Activated naive CD8-positive, alpha-beta T cell (primary cell): ENCODE data around the gene ZNF800.

Experiments
- H3K27ac Mint-ChIP-seq: one replicate; pipeline ENCODE4 v1.8.0; 2021; ENCODE audit warnings: mixed read lengths
- H3K27me3 Mint-ChIP-seq: one replicate; pipeline ENCODE4 v1.8.0; 2021; ENCODE audit warnings: mixed read lengths
- H3K36me3 Mint-ChIP-seq: one replicate; pipeline ENCODE4 v1.8.0; 2021; ENCODE audit warnings: mixed read lengths
- H3K4me1 Mint-ChIP-seq: one replicate; pipeline ENCODE4 v1.8.0; 2021; ENCODE audit warnings: low read depth, mixed read lengths
- H3K4me3 Mint-ChIP-seq: one replicate; pipeline ENCODE4 v1.8.0; 2021; ENCODE audit warnings: mild to moderate bottlenecking, mixed read lengths
- H3K9me3 Mint-ChIP-seq: one replicate; pipeline ENCODE4 v1.8.0; 2021; ENCODE audit warnings: low read depth, mixed read lengths

Gene ZNF800

GRCh38 chr7:127379642-127380041 lies 12.9 kb downstream of the ZNF800 start:
- H3K36me3 Mint-ChIP-seq: peaks cover 8% of the 10 kb centered on the region
- no peaks in the 10 kb centered on the region for H3K27me3 Mint-ChIP-seq
- no peaks in the 10 kb centered on the region for H3K9me3 Mint-ChIP-seq
- peak overlapping the region; percentile 58 for H3K4me3 Mint-ChIP-seq
- peaks cover 84% of the 10 kb centered on the region for H3K4me1 Mint-ChIP-seq
- H3K27ac Mint-ChIP-seq: peak overlapping the region; percentile 67

DNA sequence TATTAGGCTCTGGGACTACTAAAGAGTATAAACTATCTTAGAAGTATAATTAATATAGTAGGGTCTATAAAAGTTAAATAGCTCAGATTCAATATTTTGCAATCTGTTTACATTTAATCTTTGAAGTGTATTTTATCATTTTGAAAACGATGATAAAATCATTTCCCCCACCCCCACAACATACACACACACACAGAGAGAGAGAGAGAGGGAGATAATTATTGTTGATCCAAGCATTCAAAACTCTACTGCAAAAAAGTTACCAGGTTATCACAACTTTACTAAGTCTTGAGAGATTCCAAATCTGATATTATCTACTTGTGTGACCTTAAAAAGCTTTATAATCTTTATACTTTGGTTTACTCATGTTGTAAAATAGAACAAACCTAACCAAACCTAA lies 14.0 kb downstream of the ZNF800 start:
- Mint-ChIP-seq H3K27ac (no peak overlapping the region), H3K4me3 (peak overlapping the region; percentile 38), H3K9me3 (no peaks in the 10 kb centered on the region), H3K4me1 (peaks cover 83% of the 10 kb centered on the region), H3K27me3 (no peaks in the 10 kb centered on the region), H3K36me3 (peaks cover 13% of the 10 kb centered on the region)

- H3K27ac Mint-ChIP-seq: no peak overlapping the region
- no peaks in the 10 kb centered on the region for H3K9me3 Mint-ChIP-seq
- H3K27me3 Mint-ChIP-seq: no peaks in the 10 kb centered on the region
- H3K36me3 Mint-ChIP-seq: peaks cover 13% of the 10 kb centered on the region
- H3K4me1 Mint-ChIP-seq: peaks cover 79% of the 10 kb centered on the region
- no peak overlapping the region for H3K4me3 Mint-ChIP-seq
Observed at GRCh38 chr7:127377425-127377824, 15.1 kb downstream of the ZNF800 start.

DNA sequence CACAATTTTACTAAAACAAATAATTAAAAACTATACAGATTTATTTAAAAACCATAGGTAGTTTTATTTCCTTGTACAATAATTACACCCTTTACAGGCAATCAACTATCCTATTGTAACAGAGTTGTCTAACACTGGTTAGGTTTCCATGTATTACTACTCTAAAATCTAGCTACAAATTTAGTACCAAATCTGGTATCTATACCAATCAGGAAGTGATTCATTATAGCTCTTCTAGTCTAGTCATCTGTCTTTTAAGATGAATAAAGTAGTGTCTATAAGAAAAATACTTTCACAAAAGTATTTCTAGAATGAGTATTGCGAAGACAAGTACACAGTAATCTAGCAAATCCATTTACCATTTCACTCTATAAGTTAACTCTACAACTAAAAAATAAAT lies 16.9 kb downstream of the ZNF800 start:
- Mint-ChIP-seq H3K27ac (no peak overlapping the region), H3K36me3 (peaks cover 13% of the 10 kb centered on the region), H3K4me1 (peaks cover 69% of the 10 kb centered on the region), H3K9me3 (no peaks in the 10 kb centered on the region), H3K4me3 (no peak overlapping the region), H3K27me3 (no peaks in the 10 kb centered on the region)

DNA sequence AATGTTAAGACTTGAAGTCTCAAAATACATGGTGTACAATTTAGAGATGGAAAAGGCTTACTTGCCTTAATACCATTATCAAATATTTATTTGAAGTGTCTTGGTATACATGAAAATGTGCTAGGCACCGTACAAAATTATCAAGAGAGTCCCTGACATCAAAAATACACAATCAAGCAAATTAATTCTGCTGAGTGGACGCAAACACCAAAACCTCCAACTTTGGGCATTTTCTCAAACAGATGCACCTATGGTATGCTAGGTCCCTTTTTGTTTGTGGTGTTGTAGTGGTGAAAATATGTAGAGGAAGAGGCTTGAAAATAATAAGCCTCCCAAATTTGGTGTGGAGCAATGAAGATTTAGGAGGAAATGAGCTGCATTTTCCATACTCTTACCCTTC lies 24.8 kb downstream of the ZNF800 start:
- H3K27me3 Mint-ChIP-seq: no peaks in the 10 kb centered on the region
- H3K36me3 Mint-ChIP-seq: peaks cover 13% of the 10 kb centered on the region
- H3K4me3 Mint-ChIP-seq: no peak overlapping the region
- no peak overlapping the region for H3K27ac Mint-ChIP-seq
- H3K9me3 Mint-ChIP-seq: no peaks in the 10 kb centered on the region
- peaks cover 48% of the 10 kb centered on the region for H3K4me1 Mint-ChIP-seq

DNA sequence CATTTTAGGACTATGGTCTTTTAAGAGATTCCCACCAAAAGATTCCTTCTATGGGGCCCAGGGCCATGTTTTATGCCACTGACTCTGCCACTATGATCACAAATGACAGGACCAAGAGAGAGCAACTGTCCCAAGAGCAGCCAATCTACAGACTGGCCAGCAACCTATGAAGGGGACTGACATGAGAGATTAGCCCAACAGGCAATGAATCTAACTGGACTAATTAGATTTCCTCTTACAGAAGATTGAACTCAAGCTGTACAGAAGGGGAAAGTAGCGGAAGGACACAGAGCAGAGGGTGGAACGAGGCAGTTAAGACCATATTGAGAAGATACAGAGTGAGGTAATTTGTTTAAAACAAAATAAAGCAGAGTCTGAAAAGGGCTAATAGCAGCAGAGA lies 25.8 kb downstream of the ZNF800 start:
- Mint-ChIP-seq H3K9me3 (no peaks in the 10 kb centered on the region), H3K4me3 (no peak overlapping the region), H3K36me3 (peaks cover 13% of the 10 kb centered on the region)

DNA sequence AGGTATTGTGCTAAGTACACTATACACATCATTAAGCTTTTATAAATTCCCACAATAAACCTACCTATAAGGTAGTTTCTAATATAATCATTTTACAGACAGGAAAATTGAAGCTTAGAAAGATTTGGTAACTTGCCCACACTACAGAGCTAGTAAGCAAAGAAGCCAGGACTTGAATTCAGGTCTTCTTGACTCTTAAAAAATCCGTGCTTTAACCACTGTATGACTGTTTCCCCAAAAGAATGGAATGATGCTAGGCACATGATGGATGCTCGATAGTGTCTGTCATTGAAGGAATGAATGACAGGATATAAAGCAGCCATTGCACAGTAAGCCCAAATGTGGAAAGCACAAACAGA lies 26.6 kb downstream of the ZNF800 start:
- Mint-ChIP-seq H3K36me3 (peaks cover 13% of the 10 kb centered on the region), H3K4me1 (peaks cover 42% of the 10 kb centered on the region), H3K9me3 (no peaks in the 10 kb centered on the region), H3K27ac (no peak overlapping the region), H3K4me3 (no peak overlapping the region), H3K27me3 (no peaks in the 10 kb centered on the region)

More for the DNA sequence above, 25.8 kb downstream of the ZNF800 start:
- H3K4me1 Mint-ChIP-seq: peaks cover 48% of the 10 kb centered on the region
- H3K27ac Mint-ChIP-seq: no peak overlapping the region
- no peaks in the 10 kb centered on the region for H3K27me3 Mint-ChIP-seq

DNA sequence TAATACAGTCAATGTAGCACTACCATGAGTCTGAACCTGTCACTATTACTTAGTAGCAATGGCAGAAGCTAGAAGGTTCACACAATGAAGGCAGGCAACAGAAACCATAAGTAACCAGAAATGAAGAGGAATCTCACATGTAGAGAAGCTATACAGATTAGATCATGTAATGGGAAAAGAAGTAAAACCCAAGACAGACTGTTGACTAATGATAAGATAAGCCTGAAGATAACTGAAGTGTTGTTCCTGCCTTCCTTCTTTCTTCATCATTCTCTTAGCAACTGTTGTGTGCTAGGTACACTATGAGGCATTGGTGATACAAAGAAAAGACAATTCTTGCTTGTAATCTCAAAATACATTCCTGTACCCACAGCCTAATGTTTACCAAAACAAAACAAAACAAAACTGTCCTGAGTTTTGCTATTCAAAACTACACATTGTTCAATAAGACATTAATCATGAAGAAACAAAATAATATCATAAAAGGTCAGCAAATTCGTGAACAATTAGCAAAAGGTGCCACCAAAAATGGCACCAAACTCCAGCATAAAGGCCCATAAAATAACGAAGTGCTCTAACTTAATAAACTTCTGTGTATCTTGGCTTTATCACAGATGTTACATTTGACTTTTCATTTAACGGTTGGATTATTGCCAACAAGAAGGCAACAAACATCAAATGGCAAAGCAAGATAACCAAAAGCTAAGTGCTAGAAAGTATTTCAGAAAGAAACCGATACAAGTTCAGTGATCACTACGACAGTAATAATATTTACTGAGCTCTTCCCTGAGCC lies 27.1 kb downstream of the ZNF800 start:
- Mint-ChIP-seq H3K4me3 (no peak overlapping the region), H3K4me1 (peaks cover 40% of the 10 kb centered on the region), H3K27me3 (no peaks in the 10 kb centered on the region), H3K9me3 (no peaks in the 10 kb centered on the region), H3K36me3 (peaks cover 13% of the 10 kb centered on the region), H3K27ac (no peak overlapping the region)

DNA sequence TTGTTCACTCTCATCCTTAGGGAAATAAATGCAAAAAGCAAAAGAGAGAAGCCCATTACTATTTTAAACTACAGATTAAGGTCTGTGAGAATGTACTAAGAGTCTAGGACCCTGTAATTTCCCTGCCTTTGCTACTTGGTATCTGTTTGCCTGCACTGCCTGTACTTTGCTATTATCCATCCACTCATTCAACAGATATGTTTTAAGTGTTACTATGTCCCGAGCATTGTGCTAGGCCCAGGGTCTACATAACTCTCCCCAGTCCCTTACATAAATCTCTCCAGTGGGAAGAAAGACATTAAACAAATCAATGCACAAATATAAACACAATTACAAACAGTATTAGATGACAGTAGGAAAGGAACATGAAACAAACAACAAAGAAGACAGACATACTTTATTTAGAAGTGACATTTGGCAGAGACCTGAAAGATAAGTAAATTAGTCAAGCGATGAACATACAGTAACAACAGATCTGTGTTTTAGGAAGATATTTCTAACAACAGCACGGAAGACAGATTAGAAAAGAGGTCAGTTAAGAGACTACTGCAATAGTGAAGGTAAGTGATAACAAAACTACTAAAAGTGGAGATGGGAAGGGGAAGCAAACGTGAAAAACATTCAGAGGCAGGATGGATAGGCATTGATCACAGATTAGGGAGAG lies 30.0 kb downstream of the ZNF800 start:
- peaks cover 8% of the 10 kb centered on the region for H3K36me3 Mint-ChIP-seq
- H3K4me1 Mint-ChIP-seq: peaks cover 26% of the 10 kb centered on the region
- H3K9me3 Mint-ChIP-seq: no peaks in the 10 kb centered on the region
- no peak overlapping the region for H3K4me3 Mint-ChIP-seq
- H3K27me3 Mint-ChIP-seq: no peaks in the 10 kb centered on the region
- H3K27ac Mint-ChIP-seq: no peak overlapping the region

DNA sequence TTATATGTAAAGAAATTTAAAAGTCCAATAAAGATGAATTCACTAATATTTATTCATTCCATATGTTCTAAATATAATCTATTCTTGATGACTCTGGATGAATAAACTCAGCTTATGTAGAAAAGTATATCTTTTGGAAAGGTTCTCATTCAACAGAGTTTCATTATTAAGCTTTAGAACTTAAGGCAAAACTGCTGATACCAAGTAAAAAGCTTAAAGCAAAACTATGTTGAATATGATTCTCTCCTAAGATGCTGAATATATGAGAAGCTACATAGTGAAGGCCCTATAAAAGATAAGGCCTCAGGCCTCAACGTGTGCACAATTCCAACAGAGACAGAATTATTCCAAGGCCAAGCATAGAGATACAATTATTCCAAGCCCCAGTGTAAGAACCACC lies 30.8 kb downstream of the ZNF800 start:
- H3K4me1 Mint-ChIP-seq: peaks cover 19% of the 10 kb centered on the region
- H3K9me3 Mint-ChIP-seq: no peaks in the 10 kb centered on the region
- H3K4me3 Mint-ChIP-seq: no peak overlapping the region
- H3K27me3 Mint-ChIP-seq: no peaks in the 10 kb centered on the region
- H3K36me3 Mint-ChIP-seq: peaks cover 7% of the 10 kb centered on the region
- H3K27ac Mint-ChIP-seq: no peak overlapping the region

- Mint-ChIP-seq H3K4me1 (peaks cover 10% of the 10 kb centered on the region), H3K27me3 (no peaks in the 10 kb centered on the region), H3K9me3 (no peaks in the 10 kb centered on the region), H3K36me3 (peaks cover 3% of the 10 kb centered on the region), H3K27ac (no peak overlapping the region), H3K4me3 (no peak overlapping the region)
Observed at GRCh38 chr7:127359011-127359410, 33.5 kb downstream of the ZNF800 start.

- Mint-ChIP-seq H3K4me3 (no peak overlapping the region), H3K36me3 (peaks cover 5% of the 10 kb centered on the region), H3K27ac (no peak overlapping the region), H3K9me3 (no peaks in the 10 kb centered on the region), H3K27me3 (no peaks in the 10 kb centered on the region), H3K4me1 (peaks cover 20% of the 10 kb centered on the region)
Observed at GRCh38 chr7:127353897-127354296, 38.6 kb downstream of the ZNF800 start.

DNA sequence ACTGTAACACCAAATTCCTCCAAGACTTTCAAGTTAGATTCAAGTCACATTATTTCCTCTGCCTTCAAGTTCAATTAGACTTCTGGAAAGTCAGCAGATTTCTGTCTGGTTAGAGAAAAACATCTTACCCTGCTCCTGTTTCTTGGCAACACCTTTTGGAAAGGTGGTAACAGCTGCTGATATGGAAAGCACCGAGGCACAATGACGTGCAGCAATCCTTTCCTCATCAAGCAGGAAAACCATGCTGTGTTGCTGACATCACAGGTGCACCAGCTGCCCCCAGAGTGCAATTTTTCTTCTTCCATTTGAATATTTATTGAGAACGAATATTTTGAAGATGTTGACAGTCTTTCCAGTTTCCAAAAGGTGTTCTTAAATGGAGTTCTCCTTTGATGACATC lies 41.9 kb downstream of the ZNF800 start:
- no peaks in the 10 kb centered on the region for H3K9me3 Mint-ChIP-seq
- no peak overlapping the region for H3K27ac Mint-ChIP-seq
- H3K4me3 Mint-ChIP-seq: no peak overlapping the region
- H3K4me1 Mint-ChIP-seq: peaks cover 28% of the 10 kb centered on the region
- no peaks in the 10 kb centered on the region for H3K27me3 Mint-ChIP-seq
- peaks cover 3% of the 10 kb centered on the region for H3K36me3 Mint-ChIP-seq

- peaks cover 3% of the 10 kb centered on the region for H3K36me3 Mint-ChIP-seq
- H3K4me3 Mint-ChIP-seq: no peak overlapping the region
- peaks cover 28% of the 10 kb centered on the region for H3K4me1 Mint-ChIP-seq
Observed at GRCh38 chr7:127349881-127350280, 42.6 kb downstream of the ZNF800 start.

GRCh38 chr7:127348247-127348631 lies 44.3 kb downstream of the ZNF800 start:
- H3K4me1 Mint-ChIP-seq: peaks cover 20% of the 10 kb centered on the region
- peaks cover 3% of the 10 kb centered on the region for H3K36me3 Mint-ChIP-seq
- no peaks in the 10 kb centered on the region for H3K27me3 Mint-ChIP-seq
- peak overlapping the region; percentile 56 for H3K4me3 Mint-ChIP-seq
- no peaks in the 10 kb centered on the region for H3K9me3 Mint-ChIP-seq
- H3K27ac Mint-ChIP-seq: no peak overlapping the region

More at GRCh38 chr7:127349881-127350280, 42.6 kb downstream of the ZNF800 start:
- H3K27me3 Mint-ChIP-seq: no peaks in the 10 kb centered on the region
- H3K27ac Mint-ChIP-seq: no peak overlapping the region
- no peaks in the 10 kb centered on the region for H3K9me3 Mint-ChIP-seq
